Measurements from ENCODE around the gene EMILIN3.
"Not testable (repeated sequence)": the region's sequence is repeated elsewhere in the genome, so short reads cannot be mapped to it uniquely, and the experiment has no call there.

The EMILIN3 gene

GRCh38 chr20:41318271-41318649 lies 48.4 kb downstream of the EMILIN3 start:
- DNase-seq (ENCODE audit: low read depth in 2 of 2): no peak

- DNase-seq (ENCODE audit: low read depth in 2 of 2): peak; percentile 98
Observed at GRCh38 chr20:41317546-41318270, 48.9 kb downstream of the EMILIN3 start, which contains the start of gene ZHX3. ZHX3 (minus strand) TSS chr20:41317731; CDS start chr20:41204916, 112,815 bp downstream.

GRCh38 chr20:41316602-41317545 lies 49.7 kb downstream of the EMILIN3 start:
- DNase-seq (ENCODE audit: low read depth in 2 of 2): peak; percentile 59 to 70

GRCh38 chr20:41316051-41316450 lies 50.6 kb downstream of the EMILIN3 start:
- no peak for DNase-seq (ENCODE audit: low read depth in 2 of 2)

DNA sequence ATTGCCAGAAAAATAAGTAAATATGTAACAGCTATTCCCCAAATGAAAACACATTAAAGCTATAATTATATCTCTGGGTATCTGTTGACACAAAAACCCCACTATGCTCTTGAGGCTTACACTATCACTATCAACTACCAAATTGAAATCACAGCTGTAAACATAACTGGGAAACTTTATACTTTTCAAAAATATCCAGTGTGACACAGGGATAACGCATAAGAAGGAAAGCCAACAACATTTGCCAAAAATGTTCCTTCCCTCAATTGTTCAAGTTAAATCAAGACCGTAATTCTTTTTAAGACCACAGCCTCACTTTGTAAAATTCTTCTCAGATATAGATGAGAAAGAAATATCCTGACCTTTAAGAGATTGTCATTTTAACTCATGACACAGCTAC lies 52.2 kb downstream of the EMILIN3 start:
- no peak for DNase-seq (ENCODE audit: low read depth in 2 of 2)

GRCh38 chr20:41312009-41312408 lies 54.6 kb downstream of the EMILIN3 start:
- DNase-seq (ENCODE audit: low read depth in 2 of 2): not testable (repeated sequence)
